NT2/D1 (cell line): Measurements from ENCODE around the gene MB21D2.

Experiments used
- DNase-seq: peaks from one replicate; pipeline ENCODE4 v3.0.0-alpha.2; 2011; ENCODE audit warnings: low read depth, low spot score
- H3K27me3 ChIP-seq: 2 replicates; pipeline ENCODE4 v1.6.0; 2011; ENCODE audit warnings: mild to moderate bottlenecking; ENCODE audit not compliant: insufficient read length, insufficient read depth
- H3K36me3 ChIP-seq: 2 replicates; pipeline ENCODE4 v1.6.1; 2011; ENCODE audit warnings: mild to moderate bottlenecking, low read length, mixed read lengths; ENCODE audit not compliant: insufficient read depth, insufficient read length
- H3K4me1 ChIP-seq: 2 replicates; pipeline ENCODE4 v1.5.1; 2011; ENCODE audit not compliant: insufficient read depth, insufficient read length
- H3K4me3 ChIP-seq: 2 replicates; pipeline ENCODE4 v1.5.1; 2011; ENCODE audit warnings: low read depth; ENCODE audit not compliant: insufficient read length
- H3K9ac ChIP-seq: 2 replicates; pipeline ENCODE4 v1.6.0; 2011; ENCODE audit warnings: low read depth; ENCODE audit not compliant: insufficient read length
- H3K9me3 ChIP-seq: 2 replicates; pipeline ENCODE4 v1.5.1; 2011; ENCODE audit warnings: mild to moderate bottlenecking, low read length; ENCODE audit not compliant: insufficient read depth
- SUZ12 ChIP-seq: IDR thresholded peaks from 2 replicates; pipeline ENCODE4 v1.6.1; 2011; ENCODE audit not compliant: insufficient read length, insufficient read depth; ENCODE audit errors: extremely low read depth
- YY1 ChIP-seq: IDR thresholded peaks from 2 replicates; pipeline ENCODE4 v1.6.1; 2011; ENCODE audit not compliant: insufficient read length, insufficient read depth
- ZNF274 ChIP-seq: IDR thresholded peaks from 2 replicates; pipeline ENCODE4 v1.6.1; 2011; ENCODE audit warnings: mild to moderate bottlenecking, low read depth, low read length

MB21D2 gene

GRCh38 chr3:192833177-192833890, 84.3 kb downstream of the MB21D2 start:
- Histone ChIP-seq H3K9me3 (no peaks in the 10 kb centered on the region), H3K9ac (no peak overlapping the region), H3K4me1 (no peaks in the 10 kb centered on the region), H3K36me3 (peaks cover 12% of the 10 kb centered on the region), H3K27me3 (no peaks in the 10 kb centered on the region), H3K4me3 (no peak overlapping the region)
- DNase-seq = no peak
- no peak for TF ChIP-seq ZNF274
- TF ChIP-seq SUZ12 = no peak
- TF ChIP-seq YY1 = no peak

GRCh38 chr3:192831801-192832347, 85.8 kb downstream of the MB21D2 start:
- H3K4me1 ChIP-seq = no peaks in the 10 kb centered on the region
- H3K9me3 ChIP-seq = no peaks in the 10 kb centered on the region
- H3K36me3 ChIP-seq = peaks cover 12% of the 10 kb centered on the region
- H3K9ac ChIP-seq = no peak overlapping the region
- H3K27me3 ChIP-seq = no peaks in the 10 kb centered on the region
- no peak for DNase-seq
- TF ChIP-seq YY1 = no peak
- TF ChIP-seq ZNF274 = no peak
- no peak for TF ChIP-seq SUZ12
- H3K4me3 ChIP-seq = no peak overlapping the region

- no peak for DNase-seq
- no peaks in the 10 kb centered on the region for H3K4me1 ChIP-seq
These were observed 86.5 kb downstream of the MB21D2 start for GRCh38 chr3:192831111-192831644.

GRCh38 chr3:192830291-192831110, 87.2 kb downstream of the MB21D2 start:
- no peaks in the 10 kb centered on the region for H3K27me3 ChIP-seq
- H3K4me3 ChIP-seq = no peak overlapping the region
- H3K36me3 ChIP-seq = peaks cover 12% of the 10 kb centered on the region
- DNase-seq = no peak
- TF ChIP-seq YY1 (no peak), ZNF274 (no peak), SUZ12 (no peak)
- H3K4me1 ChIP-seq = no peaks in the 10 kb centered on the region
- no peaks in the 10 kb centered on the region for H3K9me3 ChIP-seq
- H3K9ac ChIP-seq = no peak overlapping the region

More at GRCh38 chr3:192831111-192831644, 86.5 kb downstream of the MB21D2 start:
- Histone ChIP-seq H3K36me3 (peaks cover 12% of the 10 kb centered on the region), H3K9ac (no peak overlapping the region), H3K4me3 (no peak overlapping the region), H3K9me3 (no peaks in the 10 kb centered on the region), H3K27me3 (no peaks in the 10 kb centered on the region)
- no peak for TF ChIP-seq SUZ12
- no peak for TF ChIP-seq ZNF274
- no peak for TF ChIP-seq YY1

GRCh38 chr3:192827863-192828594, 89.6 kb downstream of the MB21D2 start:
- no peaks in the 10 kb centered on the region for H3K9me3 ChIP-seq
- no peak for DNase-seq
- H3K27me3 ChIP-seq = no peaks in the 10 kb centered on the region
- peaks cover 12% of the 10 kb centered on the region for H3K36me3 ChIP-seq
- H3K9ac ChIP-seq = no peak overlapping the region
- no peak overlapping the region for H3K4me3 ChIP-seq
- H3K4me1 ChIP-seq = no peaks in the 10 kb centered on the region
- TF ChIP-seq ZNF274 (no peak), YY1 (no peak), SUZ12 (no peak)

DNA sequence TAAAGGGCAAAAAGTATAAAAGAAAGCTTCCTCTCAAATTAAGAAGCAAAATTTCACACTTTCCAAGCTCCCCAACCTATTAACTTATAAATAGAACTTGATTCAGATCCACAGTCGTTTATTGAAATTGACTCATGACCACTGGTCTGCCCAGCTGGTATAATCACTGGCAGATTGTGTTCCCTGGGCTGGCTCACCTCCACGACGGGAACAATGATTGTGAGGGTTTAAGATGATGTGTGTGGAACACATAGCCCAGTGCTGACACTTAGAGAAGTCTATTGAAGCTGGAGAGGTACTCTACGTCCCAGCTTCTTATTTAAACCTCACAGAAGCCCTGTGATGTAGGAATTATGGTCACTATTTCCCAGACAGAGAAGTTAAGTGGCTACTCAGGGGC, 90.4 kb downstream of the MB21D2 start:
- no peaks in the 10 kb centered on the region for H3K9me3 ChIP-seq
- H3K4me3 ChIP-seq = no peak overlapping the region
- no peak for DNase-seq
- TF ChIP-seq SUZ12 (no peak), ZNF274 (no peak)
- H3K4me1 ChIP-seq = no peaks in the 10 kb centered on the region
- H3K36me3 ChIP-seq = peaks cover 12% of the 10 kb centered on the region
- H3K27me3 ChIP-seq = no peaks in the 10 kb centered on the region
- no peak overlapping the region for H3K9ac ChIP-seq
